GM12878 (cell line): ENCODE data around the gene DHRS9. TPM values are rescaled to one million over a fixed set of nuclear protein-coding genes. Genes with fewer than 3 reads are reported as not detected.

Experiments used
- ATAC-seq: fragments of 200-7000 bp; cut with Tn5 transposase; 3 replicates; pipeline ENCODE4 v1.9.1; 2020; ENCODE audit warnings: mild to moderate bottlenecking, moderate library complexity
- BruUV-seq: library from RNA; stranded (reverse); fragments of 400-500 nt; replicated peaks from 2 replicates; lab custom pipeline; 2021; lab: Mats Ljungman, UMichigan
- CTCF ChIA-PET: fragments of 300-600 bp; sonication (Branson Sonifier 250); formaldehyde crosslinking; extraction: SDS; loops from one replicate; lab custom pipeline; 2021; ENCODE audit warnings: inconsistent platforms; lab: Yijun Ruan, JAX
- POLR2A ChIA-PET: fragments of 350-600 bp; formaldehyde crosslinking; extraction: SDS; loops from one replicate; lab custom pipeline; 2021; ENCODE audit warnings: inconsistent platforms; lab: Charles Lee
- RAD21 ChIA-PET: fragments of 300-600 bp; sonication (Branson Sonifier 250); formaldehyde crosslinking; loops from one replicate; lab custom pipeline; 2023; ENCODE audit warnings: antibody characterized with exemption; ENCODE audit not compliant: unreplicated experiment; lab: Charles Lee
- SMC1A ChIA-PET: fragments of 300-600 bp; sonication (Branson Sonifier 250); formaldehyde crosslinking; loops from one replicate; lab custom pipeline; 2023; ENCODE audit not compliant: unreplicated experiment, uncharacterized antibody; lab: Charles Lee
- DNase-seq: peaks from one replicate; pipeline ENCODE4 v3.0.0-alpha.2; 2011; ENCODE audit warnings: low read depth, low spot score
- FAIRE-seq: peaks from 3 replicates; lab custom pipeline; 2011; peaks lifted over from hg19 to GRCh38; lab: Jason Lieb, UNC
- H2AFZ ChIP-seq: 2 replicates; pipeline ENCODE4 v1.6.0; 2011; ENCODE audit warnings: low read depth, low read length, control low read depth; ENCODE audit not compliant: control insufficient read depth
- H3K27ac ChIP-seq: 2 replicates; pipeline ENCODE4 v1.5.1; 2011; ENCODE audit warnings: control low read depth; ENCODE audit not compliant: control insufficient read depth, insufficient read depth
- H3K27me3 ChIP-seq, 2 experiments: replicated peaks in 1 of 2; 2 replicates each; pipeline versions ENCODE4 v1.6.0 to v1.6.1; 2011; ENCODE audit warnings: low read length in 1 of 2; ENCODE audit not compliant: control insufficient read depth in 2 of 2, insufficient read depth in 2 of 2
- H3K36me3 ChIP-seq, 2 experiments: 2 replicates each; pipeline ENCODE4 v1.5.1; 2011; ENCODE audit warnings: low read length in 1 of 2; ENCODE audit not compliant: control insufficient read depth in 2 of 2, insufficient read depth in 2 of 2
- H3K4me1 ChIP-seq: 2 replicates; pipeline ENCODE4 v1.6.1; 2011; ENCODE audit warnings: mild to moderate bottlenecking, low read length, moderate library complexity, mixed read lengths; ENCODE audit not compliant: control insufficient read depth, insufficient read depth
- H3K4me2 ChIP-seq: 2 replicates; pipeline ENCODE4 v1.6.0; 2011; ENCODE audit warnings: control low read depth; ENCODE audit not compliant: control insufficient read depth, insufficient read depth
- H3K4me3 ChIP-seq: fragments of 200-600 bp; sonication (generic); 2 replicates; pipeline ENCODE4 v1.5.1; 2016
- H3K79me2 ChIP-seq: 2 replicates; pipeline ENCODE4 v1.6.0; 2011; ENCODE audit warnings: low read length; ENCODE audit not compliant: control insufficient read depth, insufficient read depth
- H3K9ac ChIP-seq: 2 replicates; pipeline ENCODE4 v1.8.0; 2011; ENCODE audit warnings: low read length, control low read depth, mixed read lengths; ENCODE audit not compliant: control insufficient read depth, insufficient read depth
- H3K9me3 ChIP-seq: replicated peaks from 3 replicates; pipeline ENCODE4 v1.5.1; 2011; ENCODE audit warnings: mild to moderate bottlenecking, low read length; ENCODE audit not compliant: control insufficient read depth, insufficient read depth
- H4K20me1 ChIP-seq: 2 replicates; pipeline ENCODE4 v1.6.0; 2011; ENCODE audit not compliant: control insufficient read depth, insufficient read depth
- CBX5 ChIP-seq: sonication (generic); IDR thresholded peaks from 2 replicates; pipeline ENCODE4 v1.6.1; 2016; ENCODE audit warnings: low read depth, moderate library complexity, mild to moderate bottlenecking, inconsistent platforms
- CHD2 ChIP-seq: IDR thresholded peaks from 2 replicates; pipeline ENCODE4 v1.6.1; 2011; ENCODE audit warnings: low read depth, low read length, improper control_type of control experiment, borderline replicate concordance
- CHD4 ChIP-seq: fragments of 200-600 bp; sonication (generic); IDR thresholded peaks from 2 replicates; pipeline ENCODE4 v1.6.1; 2016; ENCODE audit warnings: mild to moderate bottlenecking
- E2F4 ChIP-seq: IDR thresholded peaks from 2 replicates; pipeline ENCODE4 v1.6.1; 2012; ENCODE audit warnings: low read depth, low read length, improper control_type of control experiment
- EP300 ChIP-seq, 2 experiments: fragments of 150-350 bp in 1 of 2; IDR thresholded peaks; 2 replicates each; pipeline ENCODE4 v1.6.1; 2011 to 2012; ENCODE audit warnings: low read depth in 2 of 2, low read length in 2 of 2, borderline replicate concordance in 1 of 2, improper control_type of control experiment in 1 of 2, inconsistent platforms in 1 of 2; ENCODE audit not compliant: control insufficient read depth in 1 of 2
- FOS ChIP-seq: IDR thresholded peaks from 3 replicates; pipeline ENCODE4 v1.6.1; 2011; ENCODE audit warnings: borderline replicate concordance; ENCODE audit not compliant: insufficient read length; ENCODE audit errors: extremely low read depth
- HCFC1 ChIP-seq: fragments of 150-350 bp; IDR thresholded peaks from 2 replicates; pipeline ENCODE4 v1.6.1; 2014; ENCODE audit warnings: low read length
- HDAC2 ChIP-seq: fragments of 200-600 bp; sonication (generic); IDR thresholded peaks from 2 replicates; pipeline ENCODE4 v1.6.1; 2017
- NRF1 ChIP-seq: conservative IDR thresholded peaks from 2 replicates; pipeline ENCODE4 v1.6.1; 2011; ENCODE audit warnings: mild to moderate bottlenecking, low read depth, low read length, improper control_type of control experiment
- PBX3 ChIP-seq: IDR thresholded peaks from 2 replicates; pipeline ENCODE4 v1.6.1; 2011; ENCODE audit warnings: mild to moderate bottlenecking, low read depth, low read length, moderate library complexity; ENCODE audit not compliant: insufficient replicate concordance
- TARDBP ChIP-seq: IDR thresholded peaks from 2 replicates; pipeline ENCODE4 v1.6.1; 2016; ENCODE audit warnings: borderline replicate concordance
- ZNF207 ChIP-seq: fragments of 450-650 bp; IDR thresholded peaks from 2 replicates; pipeline ENCODE4 v1.6.1; 2014; ENCODE audit warnings: antibody characterized with exemption, mild to moderate bottlenecking, borderline replicate concordance
- ZNF384 ChIP-seq: IDR thresholded peaks from 2 replicates; pipeline ENCODE4 v1.6.1; 2012; ENCODE audit warnings: low read depth, mild to moderate bottlenecking, low read length, improper control_type of control experiment, borderline replicate concordance
- WGBS: methylation state at CpG from one replicate; pipeline ENCODE4 v1.1.6; 2016; ENCODE audit warnings: low lambda C conversion rate; ENCODE audit not compliant: insufficient replicate concordance, insufficient coverage; ENCODE audit errors: missing lambda C conversion rate; 5-methylcytosine and 5-hydroxymethylcytosine counted together
- in situ Hi-C: fragments of 300-500 bp; cut with MboI; formaldehyde crosslinking; loops from 9 replicates; pipeline ENCODE4 v1.14.3; 2018; ENCODE audit warnings: mixed read lengths
- intact Hi-C: fragments of 100-400 bp; cut with micrococcal nuclease; formaldehyde crosslinking; loops from one replicate; pipeline ENCODE4 v1.14.2; 2022; ENCODE audit not compliant: unreplicated experiment
- polyA plus RNA-seq, 11 experiments: library from polyadenylated mRNA; depleted of rRNA in 4 of 11; unstranded in 6 of 11; stranded (reverse) in 5 of 11; fragments of >200 nt; fragmentation: Nextera tagmentation in 4 of 11; fragmentation: Illumina TruSeq in 1 of 11; extraction: Ambion mirVana in 4 of 11; extraction: Trizol in 1 of 11; gene quantifications; 1 replicate in 1 of 11; 2 replicates in 10 of 11; pipeline versions ENCODE4 v1.2.1 to v1.2.3, GENCODE V29; 2011 to 2016; ENCODE audit warnings: inconsistent platforms in 2 of 11, missing spikeins in 2 of 11, low read depth in 1 of 11
- total RNA-seq, 4 experiments: library from RNA; depleted of rRNA in 3 of 4; stranded (reverse); fragments of >200 nt in 3 of 4; fragmentation: Illumina TruSeq in 1 of 4; extraction: Trizol in 1 of 4; gene quantifications; 2 replicates each; pipeline versions ENCODE4 v1.2.1 to v1.2.3, GENCODE V29; 2013 to 2021

The DHRS9 gene
- total and polyA plus RNA-seq, 10 of the 15 experiments (the other 5 are each of a cell fraction or from before 2014, with no cell fraction given), result 0.09 to 0.34 (median 0.13) TPM; not detected in 5

DNA sequence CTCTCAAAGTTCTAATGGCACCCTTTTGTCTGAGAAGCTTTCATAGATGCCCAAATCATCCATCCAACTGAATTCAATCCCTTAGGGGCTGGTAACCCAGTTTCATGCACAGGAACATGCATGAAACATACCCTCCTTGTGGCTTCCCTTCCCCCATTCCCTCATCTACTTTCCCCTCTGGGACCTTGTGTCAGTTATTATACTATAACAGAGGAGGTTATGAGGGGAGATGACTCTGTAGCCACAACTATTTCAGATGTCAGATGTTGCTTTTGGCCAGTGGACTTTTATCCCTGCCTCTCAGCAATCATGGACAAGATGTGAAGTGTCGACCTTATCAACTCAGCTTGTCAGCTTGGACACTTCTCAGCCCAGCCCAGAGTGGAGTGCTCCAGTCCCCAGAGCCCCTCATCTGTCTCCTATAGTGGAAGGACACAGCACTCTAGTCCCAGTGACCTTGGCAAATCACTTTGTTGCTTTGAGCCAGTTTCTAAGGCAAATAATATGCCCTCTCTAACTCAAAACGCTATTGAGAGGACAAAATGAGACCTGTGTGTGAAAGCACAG, 8.4 kb downstream of the DHRS9 start:
- no peak overlapping the region for H3K4me2 ChIP-seq
- H3K36me3 ChIP-seq, result no peaks in the 10 kb centered on the region
- in situ Hi-C loops (no loop called here), intact Hi-C loops (no loop called here)
- peaks cover 5% of the 10 kb centered on the region for H3K4me1 ChIP-seq
- ChIA-PET RAD21 (no interaction called here), POLR2A (no interaction called here), SMC1A (no interaction called here), CTCF (no interaction called here)
- no peaks in the 10 kb centered on the region for H4K20me1 ChIP-seq
- no peak overlapping the region for H3K27ac ChIP-seq
- no TSS peak for BruUV-seq
- DNase-seq (no peak), FAIRE-seq (no peak)
- H3K79me2 ChIP-seq, result no peaks in the 10 kb centered on the region
- no peak overlapping the region for H3K9ac ChIP-seq
- no peak overlapping the region for H3K4me3 ChIP-seq
- no peaks in the 10 kb centered on the region for H3K27me3 ChIP-seq
- H2AFZ ChIP-seq, result no peak overlapping the region
- no peaks in the 10 kb centered on the region for H3K9me3 ChIP-seq
- TF ChIP-seq CHD4 (no peak), HCFC1 (no peak), ZNF207 (no peak), EP300 (IDR thresholded peaks at IDR 0.05; ENCODE audit: borderline replicate concordance in 1 of 2, control insufficient read depth in 1 of 2, low read depth in 2 of 2, low read length in 2 of 2) (no peak), E2F4 (no peak), FOS (no peak), HDAC2 (no peak), NRF1 (no peak), CHD2 (no peak), TARDBP (no peak), PBX3 (no peak), ZNF384 (no peak), CBX5 (no peak)
- TF ChIP-seq, all 136 proteins: peak for 0
- WGBS, result 0% methylated on average over 2 of the region's 2 CpGs
- ATAC-seq, result no peak
